DMS53 (cell line): ENCODE data around the gene MBNL1.
"Not testable (repeated sequence)": the region's sequence is repeated elsewhere in the genome, so short reads cannot be mapped to it uniquely, and the experiment has no call there.

ENCODE experiments used
- DNase-seq: peaks from one replicate; lab custom pipeline; 2025; lab: John Stamatoyannopoulos, UW

The MBNL1 gene

DNA sequence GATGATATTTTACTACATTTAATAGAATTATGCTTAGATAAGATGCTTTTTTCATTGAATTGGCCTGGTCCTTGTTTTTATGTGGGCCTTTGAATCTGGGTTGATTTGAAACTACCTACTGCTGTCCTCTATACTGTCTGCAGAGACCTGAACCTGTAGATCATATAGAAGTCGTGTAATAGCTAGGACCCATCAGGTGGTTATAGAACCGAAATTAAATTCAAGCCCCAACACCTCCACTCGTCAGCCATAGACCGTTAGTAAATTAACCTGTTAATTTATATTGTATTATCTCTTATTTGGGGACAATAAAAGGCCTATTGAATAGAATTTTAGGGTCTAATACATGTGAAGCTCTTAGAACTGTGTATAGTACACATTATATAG lies 108.4 kb downstream of the MBNL1 start:
- DNase-seq, result no peak

- DNase-seq, result no peak
Observed at GRCh38 chr3:152379415-152380042, 110.8 kb downstream of the MBNL1 start.

DNA sequence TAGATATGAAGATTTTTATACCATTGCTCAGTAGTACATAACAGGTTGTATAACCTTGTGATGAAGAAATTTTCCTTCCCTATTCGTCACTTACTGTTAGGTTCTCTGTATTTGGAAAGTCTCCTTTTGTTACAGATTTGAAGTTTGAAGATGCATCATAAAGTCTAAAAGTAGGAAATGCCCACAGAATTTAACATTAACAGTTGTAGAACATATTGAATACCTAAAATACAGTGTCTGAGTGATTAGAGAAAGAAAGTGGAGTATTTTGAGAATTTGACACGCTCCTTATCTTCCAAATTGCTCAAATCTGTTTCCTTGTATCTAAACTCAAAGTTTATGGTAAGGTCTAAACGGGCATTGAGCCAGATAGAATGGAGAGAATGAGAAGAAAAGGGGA lies 111.3 kb downstream of the MBNL1 start:
- DNase-seq, result no peak

DNA sequence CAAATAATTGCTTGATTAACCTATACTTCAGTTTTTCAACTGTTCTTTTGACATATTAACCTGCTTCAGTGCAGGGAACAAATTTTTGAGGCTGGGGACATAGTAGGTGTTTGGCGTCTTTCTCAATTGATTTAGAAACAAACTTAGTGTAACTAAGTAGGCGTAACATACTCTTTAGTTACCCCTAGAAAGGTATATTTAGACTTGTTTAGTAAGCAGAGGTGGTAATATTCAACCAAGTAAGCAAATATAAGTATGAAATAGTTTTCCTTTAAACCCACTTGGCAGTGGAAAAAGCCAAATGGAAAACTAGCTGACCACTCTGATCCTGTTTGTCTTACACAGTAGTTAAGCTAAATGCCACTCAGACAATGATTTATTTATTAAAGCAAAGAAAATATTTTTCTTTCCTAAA lies 113.2 kb downstream of the MBNL1 start:
- no peak for DNase-seq

DNA sequence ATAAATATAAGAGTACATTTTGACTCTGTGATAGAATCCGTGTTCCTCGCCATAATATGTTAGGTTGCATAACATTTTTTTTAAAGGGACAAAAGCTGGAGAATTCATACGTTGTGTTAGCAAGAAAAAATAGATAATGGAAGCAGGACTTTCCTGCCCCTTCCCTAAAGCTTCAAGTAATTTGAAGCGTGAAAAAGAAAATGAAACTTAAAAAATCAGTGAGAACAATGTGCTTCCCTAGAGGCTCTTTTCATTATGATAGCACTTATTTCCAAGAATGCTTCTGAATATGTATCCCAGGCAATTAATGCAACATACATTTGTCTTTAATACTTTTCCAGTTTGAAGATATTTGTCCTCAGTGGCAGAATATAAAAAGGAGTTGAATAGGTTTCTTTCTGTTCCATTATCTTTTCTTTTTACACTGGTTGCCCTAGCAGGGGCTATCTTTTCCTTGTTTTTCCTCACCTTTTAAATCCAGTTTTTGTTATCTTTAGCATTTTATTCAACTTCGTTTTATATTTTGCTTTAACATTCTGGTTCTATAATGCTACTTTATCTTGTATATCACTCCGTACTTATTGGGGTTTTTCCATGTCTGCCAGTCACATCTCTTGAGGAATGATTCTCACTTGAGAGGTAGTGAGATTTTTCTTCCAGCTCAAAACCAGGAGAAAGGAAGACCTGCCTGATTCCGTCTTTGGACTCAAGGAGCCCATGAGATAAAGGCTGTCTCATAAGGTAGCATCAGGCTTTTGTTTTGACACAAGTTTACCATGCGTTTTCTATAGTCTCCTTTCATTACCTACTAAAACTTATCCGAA lies 113.8 kb downstream of the MBNL1 start:
- no peak for DNase-seq

DNA sequence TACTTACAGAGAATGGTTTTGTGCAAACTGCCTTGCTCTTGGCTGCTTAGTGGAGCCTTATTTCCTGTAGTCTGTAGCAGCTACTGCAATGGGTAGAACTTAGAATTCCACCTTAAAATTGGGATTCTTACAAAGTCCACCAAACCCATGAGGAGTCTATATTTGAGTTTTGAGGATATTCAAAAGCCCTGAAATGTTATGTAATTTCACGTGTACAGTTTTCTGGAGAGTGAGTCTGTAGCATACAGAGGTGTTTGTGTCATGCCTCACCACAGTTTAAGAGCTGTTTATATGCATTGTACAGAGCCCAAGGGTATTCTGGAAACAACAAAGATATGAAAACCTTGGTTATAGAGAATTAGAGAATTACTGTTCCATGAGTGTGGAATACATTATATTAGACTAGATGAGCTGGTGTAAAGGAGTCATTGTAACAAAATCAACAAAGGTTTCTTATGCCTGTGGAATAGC lies 114.4 kb downstream of the MBNL1 start:
- DNase-seq, result no peak

GRCh38 chr3:152384412-152384811 lies 115.7 kb downstream of the MBNL1 start:
- DNase-seq, result peak; percentile 8

GRCh38 chr3:152385761-152386160 lies 117.0 kb downstream of the MBNL1 start:
- peak; percentile 30 for DNase-seq

GRCh38 chr3:152386208-152386607 lies 117.5 kb downstream of the MBNL1 start:
- no peak for DNase-seq

GRCh38 chr3:152388631-152389030 lies 119.9 kb downstream of the MBNL1 start:
- no peak for DNase-seq

- peak; percentile 55 for DNase-seq
Observed at GRCh38 chr3:152389316-152389934, 120.7 kb downstream of the MBNL1 start.

DNA sequence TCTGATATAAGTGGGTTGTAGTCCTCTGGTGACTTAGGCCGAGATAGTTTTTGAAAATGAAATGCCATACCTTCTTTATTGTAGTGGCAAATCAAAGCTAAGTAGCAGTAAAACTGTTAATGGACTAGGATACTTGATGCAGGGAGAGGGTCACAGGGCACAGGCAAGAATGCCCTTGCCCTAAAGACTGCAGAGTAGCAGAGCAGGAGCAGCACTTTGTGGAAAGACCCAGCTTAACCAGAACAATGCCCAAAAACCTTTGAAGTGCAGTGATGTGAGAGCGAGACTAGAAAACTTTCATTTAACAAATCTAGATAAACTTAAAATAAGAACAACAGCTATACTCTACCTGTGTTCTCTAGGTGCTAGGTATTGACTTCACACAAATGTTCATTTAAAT lies 121.9 kb downstream of the MBNL1 start:
- DNase-seq, result no peak

GRCh38 chr3:152391671-152392070 lies 122.9 kb downstream of the MBNL1 start:
- DNase-seq, result no peak

DNA sequence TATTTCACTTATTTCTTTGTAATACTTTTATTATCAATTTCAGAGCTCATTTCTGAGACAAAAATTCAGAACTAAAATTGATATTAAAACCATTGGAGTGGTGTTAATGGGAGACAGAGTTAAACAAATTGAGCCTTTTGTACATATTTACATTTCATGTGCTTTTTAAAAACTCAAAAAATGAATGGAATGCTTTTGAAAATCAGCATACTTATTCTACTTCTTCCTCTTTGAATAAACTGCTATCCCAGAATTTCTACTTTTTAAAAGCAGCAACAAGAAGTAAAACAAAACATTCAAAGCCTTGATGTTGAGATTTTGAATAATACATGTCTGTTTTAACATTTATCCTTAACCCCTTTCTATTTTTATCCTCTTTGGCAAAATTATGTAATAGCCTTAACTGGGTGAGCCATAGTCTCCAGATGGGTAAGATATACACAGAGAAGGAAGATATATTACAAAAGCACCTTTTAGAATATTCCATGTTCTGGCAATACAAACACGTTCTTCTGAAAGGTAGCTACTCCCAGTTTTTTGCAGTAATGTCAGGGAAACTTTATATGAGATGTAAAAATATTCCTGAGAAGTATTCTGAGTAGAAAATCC lies 123.6 kb downstream of the MBNL1 start:
- DNase-seq, result no peak

GRCh38 chr3:152394246-152394645 lies 125.5 kb downstream of the MBNL1 start:
- no peak for DNase-seq

- no peak for DNase-seq
Observed at GRCh38 chr3:152395764-152396163, 127.0 kb downstream of the MBNL1 start.

GRCh38 chr3:152396867-152397266 lies 128.1 kb downstream of the MBNL1 start:
- no peak for DNase-seq

DNA sequence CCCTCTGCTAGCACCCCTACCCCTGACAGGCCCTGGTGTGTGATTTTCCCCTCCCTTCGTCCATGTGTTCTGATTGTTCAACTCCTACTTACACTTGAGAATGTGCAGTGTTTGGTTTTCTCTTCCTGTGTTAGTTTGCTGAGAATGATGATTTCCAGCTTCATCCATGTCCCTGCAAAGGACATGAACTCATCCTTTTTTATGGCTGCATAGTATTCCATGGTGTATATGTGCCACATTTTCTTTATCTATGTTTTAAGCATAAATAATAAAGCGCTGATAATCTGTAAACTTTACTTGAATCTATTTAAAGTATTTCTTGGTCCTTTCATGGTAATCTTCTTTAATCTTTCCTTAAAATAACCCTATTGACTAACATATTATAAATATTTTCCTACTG lies 128.6 kb downstream of the MBNL1 start:
- DNase-seq, result not testable (repeated sequence)

DNA sequence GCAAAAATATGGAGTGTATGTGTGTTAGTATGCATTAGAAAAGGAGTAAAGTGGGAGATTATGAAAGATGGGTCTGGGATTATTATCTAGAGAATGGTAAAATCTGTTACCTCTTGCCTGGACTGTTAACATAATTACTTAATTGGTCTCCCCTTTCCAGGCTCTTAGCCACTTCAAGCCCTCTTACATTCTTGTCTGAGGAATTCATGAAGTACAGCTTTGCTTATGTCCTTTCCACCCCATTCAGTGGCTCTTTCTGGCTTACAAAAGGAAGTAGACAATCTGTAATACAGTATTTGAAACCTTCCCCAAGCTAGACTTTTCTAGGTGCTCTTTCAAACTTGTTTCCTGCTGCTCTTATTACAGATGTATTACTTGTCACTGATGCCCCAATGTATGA lies 129.8 kb downstream of the MBNL1 start:
- peak; percentile 3 for DNase-seq

GRCh38 chr3:152399374-152399773 lies 130.6 kb downstream of the MBNL1 start:
- peak; percentile 7 for DNase-seq

DNA sequence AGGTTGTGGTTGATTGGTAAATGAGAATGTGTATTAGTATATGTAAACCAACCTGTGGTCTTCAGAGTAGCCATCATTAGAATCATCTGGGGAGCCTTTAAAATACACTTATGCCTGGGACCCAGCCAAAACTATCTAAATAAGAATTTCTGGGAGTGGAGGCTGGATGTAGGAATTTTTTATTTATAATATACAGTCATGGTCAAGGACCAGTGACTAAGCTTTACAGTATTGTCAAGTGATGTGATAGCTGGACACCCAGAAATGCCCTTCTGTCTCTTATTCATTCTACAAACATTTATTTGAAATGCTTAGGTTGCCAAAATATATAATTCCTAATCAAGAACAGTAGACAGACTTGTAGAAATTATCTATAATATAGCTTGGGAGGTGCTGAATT lies 132.2 kb downstream of the MBNL1 start:
- no peak for DNase-seq

- DNase-seq, result peak; percentile 75
Observed at GRCh38 chr3:152402695-152403451, 134.1 kb downstream of the MBNL1 start.
